Activated T-cell treated with anti-CD3 and anti-CD28 coated beads, Interleukin-2, amount 50 U/mL, for 48 hours (primary cell): ENCODE results near the gene PIP.
"Not testable (repeated sequence)": the region's sequence is repeated elsewhere in the genome, so short reads cannot be mapped to it uniquely, and the experiment has no call there.

ENCODE experiments used
- DNase-seq, 2 experiments: peaks; one replicate each; pipeline ENCODE4 v3.0.0-alpha.2; 2020

PIP gene

GRCh38 chr7:143131781-143132180 is at the start of gene PIP:
PIP (plus strand) TSS chr7:143132077; CDS start chr7:143132117, 40 bp downstream.
- DNase-seq = no peak

GRCh38 chr7:143085109-143085508 is 46.8 kb upstream of the PIP start:
- no peak for DNase-seq

GRCh38 chr7:143085610-143086009 is 46.3 kb upstream of the PIP start:
- not testable (repeated sequence) for DNase-seq

- not testable (repeated sequence) for DNase-seq
Observed at GRCh38 chr7:143088549-143089231, 43.2 kb upstream of the PIP start.

GRCh38 chr7:143096146-143096545 is 35.7 kb upstream of the PIP start:
- DNase-seq = no peak

- DNase-seq = not testable (repeated sequence)
Observed at GRCh38 chr7:143099579-143099978, 32.3 kb upstream of the PIP start.

- no peak for DNase-seq
Observed at GRCh38 chr7:143104759-143105158, 27.1 kb upstream of the PIP start.

- not testable (repeated sequence) for DNase-seq
Observed at GRCh38 chr7:143108019-143108418, 23.9 kb upstream of the PIP start.

GRCh38 chr7:143117395-143117794 is 14.5 kb upstream of the PIP start:
- DNase-seq = no peak

- DNase-seq = no peak
Observed at GRCh38 chr7:143120691-143121405, 11.0 kb upstream of the PIP start.

- DNase-seq = not testable (repeated sequence)
Observed at GRCh38 chr7:143123326-143123725, 8.6 kb upstream of the PIP start.

- DNase-seq = no peak
Observed at GRCh38 chr7:143126146-143126545, 5.7 kb upstream of the PIP start.

GRCh38 chr7:143129051-143129450 is 2.8 kb upstream of the PIP start:
- no peak for DNase-seq

- no peak for DNase-seq
Observed at GRCh38 chr7:143129477-143129876, 2.4 kb upstream of the PIP start.

- no peak for DNase-seq
Observed at GRCh38 chr7:143130541-143130940, 1.3 kb upstream of the PIP start.

- no peak for DNase-seq
Observed at GRCh38 chr7:143147070-143147469, 15.2 kb downstream of the PIP start.

- DNase-seq = no peak
Observed at GRCh38 chr7:143148050-143148449, 16.2 kb downstream of the PIP start.

- DNase-seq = no peak
Observed at GRCh38 chr7:143148651-143149050, 16.8 kb downstream of the PIP start.

GRCh38 chr7:143150696-143151095 is 18.8 kb downstream of the PIP start:
- DNase-seq = not testable (repeated sequence)

- not testable (repeated sequence) for DNase-seq
Observed at GRCh38 chr7:143158617-143159016, 26.7 kb downstream of the PIP start.

GRCh38 chr7:143171697-143172096 is 39.8 kb downstream of the PIP start:
- DNase-seq = no peak

- no peak for DNase-seq
Observed at GRCh38 chr7:143172354-143172753, 40.5 kb downstream of the PIP start.

GRCh38 chr7:143176128-143176527 is 44.3 kb downstream of the PIP start:
- DNase-seq = no peak

GRCh38 chr7:143177374-143178119 is 45.7 kb downstream of the PIP start:
- no peak for DNase-seq
